GM23338 (cell line): ENCODE measurements around the gene NDUFAF5. TPM values are rescaled to one million over a fixed set of nuclear protein-coding genes. Genes with fewer than 3 reads are reported as not detected.

ENCODE experiments used
- ATAC-seq: fragments of 200-7000 bp; cut with Tn5 transposase; 3 replicates; pipeline ENCODE4 v1.9.1; 2020
- DNase-seq: peaks from one replicate; pipeline ENCODE4 v3.0.0-alpha.2; 2015; ENCODE audit warnings: low spot score
- H2AFZ ChIP-seq: fragments of 200-600 bp; sonication (generic); 2 replicates; pipeline ENCODE4 v1.8.0; 2016; ENCODE audit warnings: antibody characterized with exemption, mild to moderate bottlenecking, moderate library complexity
- H3F3A ChIP-seq: fragments of 200-600 bp; sonication (generic); replicated peaks from 2 replicates; pipeline ENCODE4 v1.8.0; 2017; ENCODE audit warnings: antibody characterized with exemption, mixed run types, low read depth
- H3K27ac ChIP-seq: fragments of 200-600 bp; sonication (generic); 2 replicates; pipeline ENCODE4 v1.6.1; 2016; ENCODE audit warnings: low read depth
- H3K27me3 ChIP-seq: fragments of 200-600 bp; sonication (generic); 2 replicates; pipeline ENCODE4 v1.8.0; 2016; ENCODE audit warnings: mild to moderate bottlenecking, mixed run types, moderate library complexity; ENCODE audit not compliant: insufficient read depth
- H3K36me3 ChIP-seq: fragments of 200-600 bp; sonication (generic); 2 replicates; pipeline ENCODE4 v1.8.0; 2016; ENCODE audit warnings: mild to moderate bottlenecking; ENCODE audit not compliant: insufficient read depth
- H3K4me1 ChIP-seq: fragments of 200-600 bp; sonication (generic); 2 replicates; pipeline ENCODE4 v1.8.0; 2016; ENCODE audit warnings: mild to moderate bottlenecking, moderate library complexity; ENCODE audit not compliant: insufficient read depth
- H3K4me2 ChIP-seq: fragments of 200-600 bp; sonication (generic); 2 replicates; pipeline ENCODE4 v1.7.1; 2017; ENCODE audit warnings: mixed run types
- H3K4me3 ChIP-seq: fragments of 200-600 bp; sonication (generic); 2 replicates; pipeline ENCODE4 v1.6.1; 2016; ENCODE audit warnings: mixed run types
- H3K79me2 ChIP-seq: fragments of 200-600 bp; sonication (generic); replicated peaks from 2 replicates; pipeline ENCODE4 v1.8.0; 2017; ENCODE audit warnings: mild to moderate bottlenecking; ENCODE audit not compliant: insufficient read depth
- H3K9me2 ChIP-seq: fragments of 200-600 bp; sonication (generic); 2 replicates; pipeline ENCODE4 v1.8.0; 2017; ENCODE audit not compliant: insufficient read depth
- H4K20me1 ChIP-seq: fragments of 200-600 bp; sonication (generic); replicated peaks from 2 replicates; pipeline ENCODE4 v1.8.0; 2017; ENCODE audit warnings: mild to moderate bottlenecking; ENCODE audit not compliant: insufficient read depth
- H3K27ac Mint-ChIP-seq: 2 replicates; pipeline ENCODE4 v1.8.0; 2020; ENCODE audit warnings: inconsistent platforms, mild to moderate bottlenecking, moderate library complexity, mixed read lengths
- H3K27me3 Mint-ChIP-seq: 3 replicates; pipeline ENCODE4 v1.8.0; 2022; ENCODE audit warnings: low read depth, mild to moderate bottlenecking, moderate library complexity, mixed read lengths, inconsistent platforms; ENCODE audit not compliant: insufficient read depth, poor library complexity
- H3K36me3 Mint-ChIP-seq: 3 replicates; pipeline ENCODE4 v1.8.0; 2021; ENCODE audit warnings: low read depth, mild to moderate bottlenecking, inconsistent platforms, moderate library complexity, mixed read lengths
- H3K4me1 Mint-ChIP-seq: 3 replicates; pipeline ENCODE4 v1.8.0; 2020; ENCODE audit warnings: mild to moderate bottlenecking, inconsistent platforms, mixed read lengths
- H3K4me3 Mint-ChIP-seq: 3 replicates; pipeline ENCODE4 v1.8.0; 2021; ENCODE audit warnings: moderate library complexity, mild to moderate bottlenecking, inconsistent platforms, mixed read lengths
- H3K9me3 Mint-ChIP-seq: 3 replicates; pipeline ENCODE4 v1.8.0; 2020; ENCODE audit warnings: moderate library complexity, mild to moderate bottlenecking, inconsistent platforms, mixed read lengths
- CREB1 ChIP-seq: fragments of 250-450 bp; sonication (Bioruptor Pico); IDR thresholded peaks from 2 replicates; pipeline ENCODE4 v1.5.0; 2020; ENCODE audit warnings: low read depth, mild to moderate bottlenecking, moderate library complexity
- ETS1 ChIP-seq: IDR thresholded peaks from 2 replicates; pipeline ENCODE4 v1.6.1; 2016; ENCODE audit warnings: antibody characterized with exemption
- EZH2phosphoT487 ChIP-seq: fragments of 200-600 bp; sonication (generic); IDR thresholded peaks from one replicate; pipeline ENCODE4 v1.8.1; 2018; ENCODE audit warnings: antibody characterized with exemption; ENCODE audit not compliant: unreplicated experiment
- POLR2AphosphoS5 ChIP-seq: IDR thresholded peaks from 2 replicates; pipeline ENCODE4 v1.6.1; 2016; ENCODE audit warnings: antibody characterized with exemption, low read depth
- STAT1 ChIP-seq: IDR thresholded peaks from one replicate; pipeline ENCODE4 v1.6.1; 2016; ENCODE audit warnings: antibody characterized with exemption; ENCODE audit not compliant: unreplicated experiment
- ZNF331 ChIP-seq: fragments of 250-450 bp; sonication (Bioruptor Pico); IDR thresholded peaks from 2 replicates; pipeline ENCODE4 v1.5.0; 2020; ENCODE audit warnings: low read depth, mild to moderate bottlenecking, moderate library complexity
- ZNF462 ChIP-seq: fragments of 250-450 bp; sonication (Bioruptor Pico); IDR thresholded peaks from 2 replicates; pipeline ENCODE4 v1.5.0; 2020; ENCODE audit warnings: mild to moderate bottlenecking, moderate library complexity
- polyA plus RNA-seq: library from polyadenylated mRNA; unstranded; fragments of >200 nt; fragmentation: Nextera tagmentation; extraction: Ambion mirVana; gene quantifications from 2 replicates; pipeline ENCODE4 v1.2.1, GENCODE V29; 2016
- total RNA-seq: library from RNA; depleted of rRNA; stranded (reverse); fragments of >200 nt; shearing (Covaris generic); gene quantifications from 2 replicates; pipeline ENCODE4 v1.2.3, GENCODE V29; 2014

The NDUFAF5 gene
- total and polyA plus RNA-seq, 2 experiments from 2014 or later, result 18.0 to 33.0 TPM

GRCh38 chr20:13791540-13792459 lies 7.0 kb downstream of the NDUFAF5 start (continued):
- TF ChIP-seq CREB1 (CRISPR knock-in tag) (no peak), STAT1 (no peak)

GRCh38 chr20:13793001-13793400 lies 8.2 kb downstream of the NDUFAF5 start:
- H3K27me3 ChIP-seq, result no peaks in the 10 kb centered on the region
- no peak for TF ChIP-seq POLR2AphosphoS5
- TF ChIP-seq ZNF331 (CRISPR knock-in tag), result no peak
- TF ChIP-seq EZH2phosphoT487, result no peak
- no peak for TF ChIP-seq ZNF462 (CRISPR knock-in tag)
- TF ChIP-seq ETS1, result no peak
- peaks cover 20% of the 10 kb centered on the region for H3K79me2 ChIP-seq
- 0 out of 2 replicates have a peak, but pooled peaks cover 2% of the 10 kb centered on the region for H4K20me1 ChIP-seq
- no peak overlapping the region for H3K27ac ChIP-seq
- no peak overlapping the region for H3K4me3 ChIP-seq
- H3K9me2 ChIP-seq, result no peaks in the 10 kb centered on the region
- H3K4me1 Mint-ChIP-seq, result no peaks in the 10 kb centered on the region
- no peak overlapping the region for H3K27ac Mint-ChIP-seq
- no peak overlapping the region for H3K4me2 ChIP-seq
- H3K36me3 ChIP-seq, result peaks cover 48% of the 10 kb centered on the region
- no peaks in the 10 kb centered on the region for H3K4me1 ChIP-seq
- DNase-seq (no peak), ATAC-seq (no peak)
- H3K27me3 Mint-ChIP-seq, result no peaks in the 10 kb centered on the region
- peaks cover 82% of the 10 kb centered on the region for H3K36me3 Mint-ChIP-seq
- no peak overlapping the region for H3K4me3 Mint-ChIP-seq
- no peak overlapping the region for H2AFZ ChIP-seq
- H3F3A ChIP-seq, result no peaks in the 10 kb centered on the region
- H3K9me3 Mint-ChIP-seq, result no peaks in the 10 kb centered on the region
